SK-N-MC (cell line): ENCODE data around the gene ELF4.

ENCODE experiments used
- EZH2 ChIP-seq: fragments of 200-600 bp; sonication (generic); IDR thresholded peaks from one replicate; pipeline ENCODE4 v1.6.1; 2017; ENCODE audit warnings: antibody characterized with exemption
- POLR2AphosphoS5 ChIP-seq: IDR thresholded peaks from 2 replicates; pipeline ENCODE4 v1.6.1; 2012; ENCODE audit warnings: mild to moderate bottlenecking, low read depth, low read length, borderline replicate concordance

- TF ChIP-seq EZH2: no peak
- no peak for TF ChIP-seq POLR2AphosphoS5
Measured at GRCh38 chrX:130108647-130109428, 1.5 kb downstream of the ELF4 start.
